Anterior cingulate cortex (tissue), 58 donors: ENCODE results near the gene INPP4B.
A peak's percentile ranks its signal among the peaks of the same experiment; 100 is the strongest.
"Not testable (repeated sequence)": the region's sequence is repeated elsewhere in the genome, so short reads cannot be mapped to it uniquely, and the experiment has no call there.

Source experiments
- DNase-seq, 58 donors: peaks; one replicate each; lab custom pipeline; 2025; lab: John Stamatoyannopoulos, UW

Gene INPP4B

DNA sequence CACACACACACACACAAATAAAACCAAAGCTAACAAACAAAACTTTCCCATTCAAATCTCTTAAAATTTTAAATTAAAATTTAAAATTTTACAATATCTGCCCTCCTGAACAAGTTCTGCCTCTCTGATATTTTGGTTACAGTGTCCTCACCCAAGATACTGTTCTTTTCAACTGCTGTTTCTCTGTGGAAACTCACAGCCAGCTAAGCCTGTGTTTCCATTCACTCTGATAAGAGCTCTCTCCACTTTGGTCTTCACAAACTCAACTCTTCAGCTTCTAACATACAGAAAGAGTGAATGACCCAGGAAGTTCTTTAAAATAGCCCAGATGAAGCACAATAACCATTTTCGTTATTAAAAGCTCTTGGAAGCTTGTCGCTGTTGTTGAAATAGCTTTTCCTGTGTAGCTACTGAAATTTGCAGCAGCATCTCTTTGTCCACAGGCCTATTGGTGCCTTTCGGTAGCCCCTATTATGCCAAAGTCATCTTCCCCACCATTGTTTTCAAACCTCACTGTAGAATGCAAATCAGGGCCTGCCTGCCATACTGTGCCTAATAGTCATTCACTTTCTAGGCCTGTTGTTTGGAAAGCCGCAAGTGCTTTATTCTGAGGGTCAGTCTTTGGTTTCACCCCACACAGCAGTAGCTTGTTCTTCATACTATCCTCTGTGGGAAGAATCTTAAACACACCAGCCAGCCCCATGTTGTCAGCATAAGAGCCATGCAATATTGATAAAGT is 19.4 kb downstream of the INPP4B start:
- no peak for DNase-seq

GRCh38 chr4:142824368-142824767 is 21.7 kb downstream of the INPP4B start:
- DNase-seq = no peak

DNA sequence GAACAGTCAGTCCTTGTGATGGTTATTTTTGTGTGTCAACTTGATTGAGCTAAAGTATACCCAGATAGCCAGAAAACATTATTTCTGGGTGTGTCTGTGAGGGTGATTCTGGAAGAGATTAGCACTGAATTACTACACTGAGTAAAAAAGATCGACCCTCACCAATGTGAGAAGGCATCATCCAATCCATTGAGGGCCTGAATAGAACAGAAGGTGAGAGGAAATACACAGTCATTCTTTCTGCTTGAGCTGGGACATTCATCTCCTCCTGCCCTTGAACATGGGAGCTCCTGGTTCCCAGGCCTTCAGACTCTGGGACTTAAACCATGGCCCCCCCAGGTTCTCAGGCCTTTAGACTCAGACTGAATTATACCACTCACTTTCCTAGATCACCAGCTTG is 22.3 kb downstream of the INPP4B start:
- DNase-seq = no peak

GRCh38 chr4:142818476-142818875 is 27.6 kb downstream of the INPP4B start:
- no peak for DNase-seq

- DNase-seq = no peak
Observed at GRCh38 chr4:142818031-142818430, 28.1 kb downstream of the INPP4B start.

- no peak for DNase-seq
Observed at GRCh38 chr4:142817442-142817841, 28.7 kb downstream of the INPP4B start.

DNA sequence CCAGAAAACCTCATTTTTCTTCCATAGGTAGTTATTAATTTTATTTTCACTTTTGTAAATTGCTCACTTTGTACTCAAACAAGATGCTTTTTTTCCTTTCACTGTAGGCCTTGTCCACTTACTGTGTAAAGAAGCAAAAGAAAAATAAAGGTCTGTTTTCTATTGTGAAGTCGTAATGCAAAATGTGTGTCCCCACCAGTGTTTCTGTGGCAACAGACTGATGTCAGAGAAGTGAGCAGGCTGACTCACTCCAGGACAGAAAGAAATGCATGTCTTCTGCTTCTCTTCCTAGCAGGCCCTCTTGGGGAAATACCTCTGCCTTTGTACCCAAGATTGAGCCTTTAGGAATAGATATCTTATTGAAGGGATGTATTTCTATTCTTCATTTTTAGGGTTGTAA is 30.3 kb downstream of the INPP4B start:
- DNase-seq = peak in 1 of 58 donors; percentile 2

GRCh38 chr4:142813388-142813787 is 32.7 kb downstream of the INPP4B start:
- DNase-seq = no peak

GRCh38 chr4:142812091-142812490 is 34.0 kb downstream of the INPP4B start:
- no peak for DNase-seq

- DNase-seq = no peak
Observed at GRCh38 chr4:142811034-142811433, 35.1 kb downstream of the INPP4B start.

DNA sequence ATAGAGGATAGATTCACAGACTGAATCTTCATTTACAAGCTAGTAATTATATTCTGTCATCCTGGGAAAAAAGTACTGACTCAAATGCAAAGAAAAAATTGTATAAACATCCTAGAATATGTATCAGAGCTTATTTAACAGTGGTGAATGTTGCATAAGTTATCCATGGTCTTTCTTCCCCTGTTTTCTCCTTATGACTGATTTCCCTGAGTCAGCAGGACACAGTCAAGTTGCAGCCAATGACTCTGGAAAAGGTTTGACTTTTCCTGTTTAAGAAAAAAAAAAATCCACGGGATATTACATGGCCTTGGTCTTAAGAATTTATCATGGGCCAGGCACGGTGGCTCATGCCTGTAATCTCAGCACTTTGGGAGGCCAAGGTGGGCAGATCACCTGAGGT is 36.5 kb downstream of the INPP4B start:
- DNase-seq = no peak

DNA sequence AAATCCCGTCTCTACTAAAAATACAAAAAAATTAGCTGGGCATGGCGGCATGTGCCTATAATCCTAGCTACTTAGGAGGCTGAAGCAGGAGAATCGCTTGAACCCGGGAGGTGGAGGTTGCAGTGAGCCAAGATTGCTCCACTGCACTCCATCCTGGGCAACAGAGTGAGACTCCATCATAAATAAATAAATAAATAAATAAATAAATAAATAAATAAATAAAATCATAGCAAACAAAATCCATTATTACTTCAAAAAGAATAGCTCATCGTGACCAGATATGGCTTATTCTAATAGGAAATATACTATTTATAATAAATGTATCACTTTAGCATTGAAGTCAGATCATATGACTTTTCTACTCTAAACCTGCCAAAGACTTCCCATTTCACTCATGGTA is 42.2 kb downstream of the INPP4B start:
- not testable (repeated sequence) for DNase-seq

DNA sequence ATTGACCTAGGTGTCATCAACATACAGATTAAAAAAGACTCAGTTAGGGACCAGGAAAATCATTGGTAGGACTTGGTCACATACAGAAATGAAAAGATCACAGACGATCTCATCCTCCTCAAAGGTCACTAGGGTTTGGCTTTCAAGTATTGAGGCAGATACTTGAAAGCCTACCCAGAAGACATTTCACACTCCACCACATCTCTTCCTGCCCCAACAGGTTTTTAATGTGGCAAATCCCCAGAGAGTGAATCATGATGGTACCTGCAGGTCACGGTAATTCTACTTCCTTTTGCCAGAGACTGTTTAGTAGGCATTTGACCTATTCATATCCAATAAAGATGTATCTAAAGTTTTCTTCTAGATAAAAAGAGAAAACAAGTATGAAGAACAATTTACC is 44.1 kb downstream of the INPP4B start:
- DNase-seq = no peak

DNA sequence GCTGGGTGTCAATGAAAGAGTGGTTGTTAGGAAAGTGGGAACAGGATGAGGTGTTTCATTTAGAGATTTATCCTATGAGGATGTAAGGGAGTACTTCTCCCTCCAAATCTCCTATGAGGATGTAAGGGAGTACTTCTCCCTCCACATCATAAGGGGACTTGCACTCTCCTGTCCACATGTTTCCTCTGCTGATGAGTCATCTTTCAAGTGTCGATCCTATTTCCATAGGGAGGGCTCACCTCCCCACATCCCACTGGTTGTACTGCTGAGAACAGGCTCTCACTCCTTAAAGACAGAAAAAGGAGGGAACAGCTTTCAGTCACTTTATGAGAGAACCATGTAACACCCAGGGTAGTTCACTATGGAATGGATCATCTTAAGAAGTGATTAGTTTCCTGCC is 65.0 kb downstream of the INPP4B start:
- DNase-seq = no peak

- no peak for DNase-seq
Observed at GRCh38 chr4:142778900-142779299, 67.2 kb downstream of the INPP4B start.

DNA sequence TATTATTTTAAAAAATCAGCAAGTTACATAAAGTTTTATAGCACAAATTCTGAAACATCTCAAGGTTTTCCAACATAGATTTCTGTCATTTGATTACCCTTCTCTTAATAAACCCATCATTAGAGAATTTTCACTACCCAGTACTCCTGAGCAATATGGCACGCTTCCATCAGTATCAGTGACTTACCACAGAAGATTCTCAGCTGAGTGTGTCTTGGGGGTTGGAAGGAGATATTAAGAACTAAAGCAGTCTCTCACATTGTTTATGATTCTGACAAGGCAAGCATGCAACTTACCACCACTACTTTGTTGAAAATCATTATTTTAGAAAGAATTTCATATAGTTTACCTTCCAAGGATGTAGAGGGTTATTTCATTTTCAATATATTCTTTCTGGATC is 67.7 kb downstream of the INPP4B start:
- DNase-seq = no peak

DNA sequence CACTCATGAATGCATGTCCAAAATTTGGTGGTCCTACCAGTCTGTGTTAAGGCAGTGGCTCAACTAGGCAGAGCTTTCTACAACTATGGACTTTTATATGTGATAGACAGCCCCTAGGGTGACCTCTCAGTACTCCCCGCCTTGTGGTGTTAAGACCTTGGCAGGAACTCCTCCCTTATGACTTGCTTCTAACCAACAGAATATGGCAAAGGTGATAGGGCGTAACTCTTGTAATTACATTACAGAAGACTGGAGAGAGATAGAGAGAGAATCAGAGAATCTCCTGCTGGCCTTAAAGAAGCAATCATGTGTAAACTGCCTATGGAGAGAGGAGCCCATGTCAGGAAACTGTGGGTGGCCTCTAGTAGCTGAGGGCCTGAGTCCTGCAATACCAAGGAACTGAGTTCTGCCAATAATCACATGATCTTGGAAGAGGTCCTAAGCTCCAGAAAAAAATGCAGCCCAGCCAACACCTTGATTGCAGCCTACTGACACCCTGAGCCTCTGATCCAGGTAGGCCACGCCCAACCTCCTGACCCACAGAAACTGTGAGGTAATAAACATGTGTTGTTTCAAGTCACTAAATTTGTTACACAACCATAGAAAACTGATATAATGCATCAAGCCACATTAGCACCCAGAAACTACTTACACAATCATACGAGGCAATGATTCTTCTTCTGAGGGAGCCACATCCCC is 68.9 kb downstream of the INPP4B start:
- DNase-seq = no peak

DNA sequence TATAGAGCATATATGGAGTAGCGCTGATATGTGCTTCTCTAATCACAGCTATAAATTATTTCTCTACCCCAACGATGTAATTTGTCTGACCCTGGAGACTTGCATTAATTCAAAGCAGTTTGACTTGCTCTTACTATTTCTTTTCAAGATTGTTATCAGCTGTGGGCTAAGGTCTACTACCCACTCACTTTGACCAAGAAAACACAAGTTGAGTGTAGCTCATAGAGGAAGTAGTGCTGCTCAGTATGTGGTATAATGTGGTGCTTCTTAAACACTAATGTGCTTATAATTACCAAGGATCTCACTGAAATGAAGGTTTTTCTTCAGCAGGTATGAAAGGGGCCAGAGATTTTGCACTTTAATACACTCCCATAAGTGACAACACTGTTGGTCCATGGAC is 70.1 kb downstream of the INPP4B start:
- DNase-seq = no peak

DNA sequence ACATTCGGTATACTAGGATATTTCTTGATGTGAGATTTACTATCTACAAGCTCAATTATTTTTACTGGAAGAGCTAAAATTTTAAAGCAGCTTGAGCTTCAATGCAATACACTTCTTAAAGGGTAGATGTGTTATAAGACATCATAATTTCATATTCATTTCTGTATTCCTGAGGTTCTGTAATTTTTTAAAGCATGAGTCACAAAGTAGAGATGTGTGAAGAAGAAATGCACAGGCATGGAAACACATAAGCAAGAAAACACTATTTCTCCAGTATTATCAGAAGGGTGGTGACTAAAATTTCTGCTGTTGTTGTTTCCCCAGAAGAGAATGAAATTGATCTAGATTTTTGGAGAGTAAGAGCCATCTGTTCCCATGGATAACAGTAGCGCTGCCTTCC is 72.6 kb downstream of the INPP4B start:
- peak in 1 of 58 donors; percentile 17 for DNase-seq

GRCh38 chr4:142762280-142762679 is 83.8 kb downstream of the INPP4B start:
- DNase-seq = no peak

- DNase-seq = no peak
Observed at GRCh38 chr4:142752202-142752786, 93.8 kb downstream of the INPP4B start.
